GM21717 (cell line): ENCODE data around the gene CCNG1.
A peak's percentile ranks its signal among the peaks of the same experiment; 100 is the strongest.
"Not testable (repeated sequence)": the region's sequence is repeated elsewhere in the genome, so short reads cannot be mapped to it uniquely, and the experiment has no call there.

Experiments used
- ATAC-seq: cut with Tn5 transposase; IDR thresholded peaks from one replicate; pipeline ENCODE4 v1.9.1; 2021; ENCODE audit warnings: mild to moderate bottlenecking, moderate library complexity; ENCODE audit not compliant: unreplicated experiment

Gene CCNG1, protein sequence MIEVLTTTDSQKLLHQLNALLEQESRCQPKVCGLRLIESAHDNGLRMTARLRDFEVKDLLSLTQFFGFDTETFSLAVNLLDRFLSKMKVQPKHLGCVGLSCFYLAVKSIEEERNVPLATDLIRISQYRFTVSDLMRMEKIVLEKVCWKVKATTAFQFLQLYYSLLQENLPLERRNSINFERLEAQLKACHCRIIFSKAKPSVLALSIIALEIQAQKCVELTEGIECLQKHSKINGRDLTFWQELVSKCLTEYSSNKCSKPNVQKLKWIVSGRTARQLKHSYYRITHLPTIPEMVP

DNA sequence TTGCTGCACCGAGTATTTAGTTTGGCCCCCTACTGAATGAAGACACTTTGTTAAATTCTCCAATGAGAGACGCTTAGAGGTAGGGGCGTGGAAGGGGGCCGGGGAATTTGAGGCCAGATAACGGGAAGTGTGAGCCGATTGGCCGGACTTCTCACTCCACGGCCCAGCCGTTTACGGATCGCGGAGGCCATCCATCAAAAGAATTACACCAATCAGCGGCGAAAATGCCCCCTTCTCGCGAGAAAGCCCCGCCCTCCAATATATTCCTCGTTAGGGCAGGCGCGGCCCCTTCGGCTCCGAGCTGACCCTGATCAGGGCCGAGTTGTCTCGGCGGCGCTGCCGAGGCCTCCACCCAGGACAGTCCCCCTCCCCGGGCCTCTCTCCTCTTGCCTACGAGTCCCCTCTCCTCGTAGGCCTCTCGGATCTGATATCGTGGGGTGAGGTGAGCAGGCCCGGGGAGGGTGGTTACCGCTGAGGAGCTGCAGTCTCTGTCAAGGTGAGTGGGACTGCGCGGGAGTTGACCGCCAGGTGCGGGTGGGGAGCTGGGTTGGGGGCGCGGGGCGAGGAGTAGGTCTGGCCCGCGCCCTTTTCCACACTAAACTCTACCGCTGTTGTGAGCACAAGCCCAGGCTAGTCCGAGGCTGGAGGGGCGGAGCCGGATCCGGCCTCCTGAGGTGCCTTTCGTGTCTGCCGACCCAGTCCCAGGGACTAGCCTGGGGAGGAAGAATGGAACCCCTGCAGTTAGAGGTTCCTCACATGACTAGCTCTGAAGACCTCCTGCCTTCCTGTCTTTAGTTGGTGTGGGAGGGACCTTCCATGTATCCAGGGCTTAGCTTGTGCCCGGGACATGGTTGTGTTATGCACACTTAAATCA lies at the start of gene CCNG1:
Gene CCNG1, plus strand, starts transcription at position 287 of the 874 bp plus-strand sequence. CDS start 1,662 bp downstream, outside the sequence.
- peak; percentile 99 for ATAC-seq

DNA sequence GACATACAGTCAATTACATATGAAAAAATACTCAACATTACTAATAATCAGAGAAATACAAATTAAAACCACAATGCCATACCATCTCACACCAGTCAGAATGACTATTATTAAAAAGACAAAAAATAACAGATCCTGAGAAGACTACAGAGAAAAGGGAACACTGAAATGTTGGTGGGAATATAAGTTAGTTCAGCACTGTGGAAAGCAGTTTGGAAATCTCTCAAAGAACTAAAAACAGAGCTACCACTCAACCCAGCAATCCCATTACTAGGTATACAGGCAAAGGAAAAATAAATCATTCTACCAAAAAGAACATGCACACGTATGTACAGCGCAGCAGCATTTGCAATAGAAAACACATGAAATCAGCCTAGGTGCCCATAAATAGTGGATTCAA lies 41.6 kb upstream of the CCNG1 start:
- no peak for ATAC-seq

DNA sequence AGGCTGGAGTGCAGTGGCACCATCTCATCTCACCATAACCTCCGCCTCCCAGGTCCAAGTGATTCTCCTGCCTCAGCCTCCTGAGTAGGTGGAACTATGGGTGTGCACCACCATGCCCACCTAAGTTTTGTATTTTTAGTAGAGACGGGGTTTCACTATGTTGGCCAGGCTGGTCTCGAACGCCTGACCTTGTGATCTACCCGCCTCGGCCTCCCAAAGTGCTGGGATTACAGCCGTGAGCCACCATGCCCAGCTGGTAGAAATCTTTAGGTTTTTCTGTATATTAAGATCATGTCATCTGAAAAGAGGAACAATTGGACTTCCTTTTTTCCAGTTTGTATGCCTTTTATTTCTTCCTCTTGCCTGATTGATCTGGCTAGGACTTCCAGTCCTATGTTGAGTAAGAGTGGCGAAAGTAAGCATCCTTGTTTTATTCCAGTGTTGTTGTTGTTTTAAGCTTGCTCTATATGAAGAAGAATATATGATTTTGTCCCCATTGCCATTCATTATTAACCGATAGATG lies 40.5 kb upstream of the CCNG1 start:
- not testable (repeated sequence) for ATAC-seq

DNA sequence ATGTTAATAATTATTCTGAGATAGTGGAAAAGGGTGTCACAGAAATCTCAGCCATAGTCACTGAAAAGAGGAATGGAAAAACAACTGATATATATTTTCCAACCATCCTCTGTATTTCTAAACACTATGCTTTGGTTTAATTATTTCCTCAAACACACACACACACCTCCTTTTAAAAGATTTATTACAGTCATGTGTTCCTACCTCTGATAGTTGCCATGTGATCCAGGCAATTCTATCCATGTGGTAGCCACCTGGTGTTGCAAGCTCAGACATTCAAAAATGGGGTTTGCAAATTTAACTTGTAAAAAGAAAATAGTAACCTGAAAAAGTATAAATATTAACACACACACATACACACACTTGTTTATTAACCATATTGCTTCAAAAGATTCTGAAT lies 40.0 kb upstream of the CCNG1 start:
- no peak for ATAC-seq

DNA sequence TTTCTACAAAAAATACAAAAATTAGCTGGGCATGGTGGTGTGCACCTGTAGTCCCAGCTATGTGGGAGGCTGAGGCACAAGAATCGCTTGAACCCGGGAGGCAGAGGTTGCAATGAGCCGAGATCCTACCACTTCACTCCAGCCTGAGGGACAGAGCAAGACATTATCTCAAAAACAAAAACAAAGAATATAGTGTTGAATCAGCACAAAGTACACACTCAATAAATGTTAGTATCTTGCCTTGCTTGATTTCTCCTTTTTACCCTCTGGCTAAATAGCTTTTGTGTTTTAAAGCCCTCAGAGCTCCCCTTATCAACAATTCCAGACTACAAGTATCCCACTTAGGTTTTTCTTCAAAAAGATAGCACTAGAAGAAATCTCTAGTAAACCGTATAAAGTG lies 37.5 kb upstream of the CCNG1 start:
- ATAC-seq = no peak

DNA sequence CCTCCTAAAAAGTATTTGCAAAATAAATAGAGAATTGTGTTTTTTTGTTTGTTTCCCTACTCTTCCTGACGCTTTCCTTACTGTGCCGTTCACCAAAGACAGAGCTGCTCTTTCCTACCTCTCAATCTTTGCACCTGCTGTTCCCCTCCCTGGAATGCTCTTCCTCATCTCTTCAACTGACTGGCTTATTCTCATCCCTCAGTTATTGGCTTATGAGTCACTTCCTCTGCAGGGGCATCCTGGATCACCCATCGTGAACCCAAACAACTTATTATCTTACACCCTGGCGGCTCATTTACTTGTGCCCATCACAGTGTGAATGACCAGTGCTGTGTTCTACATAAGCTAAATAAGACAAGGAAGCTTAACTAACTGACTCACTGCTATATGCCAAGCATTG lies 36.1 kb upstream of the CCNG1 start:
- ATAC-seq = no peak

DNA sequence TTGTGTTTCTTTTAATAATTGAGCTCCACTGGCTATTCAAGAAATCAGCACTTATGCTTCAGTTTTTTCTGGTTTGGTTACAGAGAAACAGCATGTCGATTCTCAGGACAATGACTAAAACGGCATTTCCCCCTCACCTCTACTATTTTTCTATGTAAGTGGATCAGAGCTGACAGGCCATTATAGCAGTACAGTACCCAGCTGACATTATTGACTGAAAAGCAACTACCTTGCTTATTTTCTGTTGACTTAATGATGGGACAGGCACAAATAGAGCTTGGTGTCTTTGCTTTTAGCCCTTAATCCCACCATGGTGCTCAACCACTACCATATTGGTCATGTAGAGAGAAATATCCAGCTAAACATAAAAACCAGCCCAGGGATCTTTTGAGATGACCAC lies 35.4 kb upstream of the CCNG1 start:
- no peak for ATAC-seq

DNA sequence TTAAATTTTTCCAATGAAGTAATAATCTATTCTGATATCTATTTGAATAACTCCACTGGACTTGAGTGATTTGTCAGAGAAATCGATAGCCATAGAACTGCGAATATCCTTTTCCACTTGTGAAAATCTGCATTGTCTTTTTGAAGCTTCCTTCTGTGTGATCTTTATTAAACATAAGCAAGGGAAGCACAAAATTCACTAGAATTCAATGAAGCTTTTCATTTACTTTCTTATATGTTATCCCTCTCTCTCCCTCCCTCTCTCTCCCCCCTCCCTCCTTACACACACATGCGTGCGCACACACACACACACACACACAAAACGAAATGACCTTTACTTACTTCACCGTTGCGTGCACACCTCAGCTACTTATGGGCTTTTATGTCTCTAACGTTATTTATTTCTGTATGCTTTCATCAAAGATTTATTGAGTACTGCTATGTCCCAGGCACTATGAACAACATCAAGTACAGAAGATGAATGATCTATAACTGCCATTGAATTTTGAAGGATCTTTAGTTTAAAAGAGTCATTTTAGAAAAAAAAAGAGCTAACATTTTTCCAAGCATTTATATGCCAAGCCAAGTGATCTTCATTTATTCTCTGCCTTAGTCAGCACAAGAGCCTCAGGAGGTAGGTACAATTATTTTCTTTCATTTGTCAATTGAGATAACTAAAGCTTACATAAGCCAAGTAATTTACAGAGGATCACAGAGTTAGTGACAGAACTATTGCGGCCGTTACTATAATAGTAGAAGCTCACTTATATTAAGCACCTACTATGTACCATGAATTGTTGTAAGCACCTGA lies 32.8 kb upstream of the CCNG1 start:
- no peak for ATAC-seq

DNA sequence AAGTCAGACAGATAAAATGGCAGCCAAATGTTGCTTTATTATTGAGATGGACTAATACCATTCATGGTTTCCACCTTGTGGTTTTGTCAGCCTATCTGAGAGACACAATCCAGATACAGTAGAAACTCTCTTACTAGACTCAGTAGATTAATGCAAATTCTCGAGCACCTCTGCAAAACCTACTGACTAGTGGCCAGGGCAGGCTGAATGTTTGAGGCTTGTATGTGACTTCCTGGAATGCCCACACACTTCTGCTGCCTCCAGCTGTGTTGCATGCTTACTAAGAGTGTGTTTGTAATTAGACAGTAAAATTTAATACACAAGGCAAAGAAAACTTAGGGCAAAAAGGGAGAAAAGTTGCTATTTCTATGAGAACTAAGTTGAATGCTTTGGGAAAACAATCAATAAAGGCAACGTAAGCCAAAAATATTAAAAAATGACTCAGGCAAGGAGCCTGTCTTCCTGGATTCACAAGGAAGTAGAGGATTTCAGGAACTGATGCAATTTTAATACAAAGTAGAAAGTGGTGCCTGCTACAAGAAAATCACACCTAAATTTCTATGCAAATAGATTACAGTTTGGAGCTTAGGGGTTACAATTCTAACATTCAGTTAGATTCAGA lies 30.2 kb upstream of the CCNG1 start:
- peak; percentile 92 for ATAC-seq

DNA sequence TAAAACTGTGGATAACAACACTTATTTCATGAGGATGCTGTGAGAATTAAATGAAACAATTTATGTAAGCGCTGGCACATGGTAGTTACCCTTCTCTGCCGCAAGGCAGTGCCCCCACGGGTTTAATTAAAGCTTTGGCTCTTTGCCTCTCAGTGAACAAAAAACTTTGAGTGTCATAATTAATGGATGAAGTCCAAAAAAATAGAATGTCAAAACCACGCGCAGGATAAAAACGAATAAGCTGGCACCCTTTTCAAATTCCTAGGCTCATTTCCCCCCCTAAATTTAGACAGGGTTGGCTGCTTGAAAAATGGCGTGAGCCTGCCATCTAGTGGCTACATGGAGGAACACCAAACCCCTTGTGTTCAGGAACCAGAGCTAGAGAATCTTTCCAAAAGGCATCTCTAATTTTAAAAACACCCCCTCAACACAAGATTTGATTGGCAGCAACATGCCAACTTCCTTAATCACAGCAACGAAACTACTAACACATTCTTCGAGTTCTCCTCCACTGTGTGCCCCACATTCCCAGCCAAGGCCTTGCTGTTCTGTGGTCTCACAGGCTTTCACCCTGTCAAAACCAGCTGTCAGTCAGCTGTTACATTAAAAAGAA lies 29.0 kb upstream of the CCNG1 start:
- peak; percentile 70 for ATAC-seq

DNA sequence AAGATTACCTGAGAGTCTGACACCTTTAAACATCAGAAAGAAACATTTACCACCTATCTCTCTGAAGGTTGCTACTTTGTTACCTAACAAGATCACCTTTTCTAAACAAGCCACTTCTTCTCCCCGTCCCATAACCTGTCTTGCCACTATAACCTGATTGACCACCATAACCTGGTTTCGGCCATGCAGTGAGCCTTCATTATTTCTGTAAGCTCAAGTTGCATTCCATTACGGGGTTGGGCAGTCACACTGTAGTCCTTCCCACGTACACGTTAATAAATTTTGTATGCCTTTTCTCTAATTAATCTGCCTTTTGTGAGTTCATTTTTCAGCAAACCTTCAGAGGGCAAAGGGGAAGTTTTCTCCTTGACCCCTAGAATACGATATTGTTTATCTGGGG lies 28.0 kb upstream of the CCNG1 start:
- no peak for ATAC-seq

DNA sequence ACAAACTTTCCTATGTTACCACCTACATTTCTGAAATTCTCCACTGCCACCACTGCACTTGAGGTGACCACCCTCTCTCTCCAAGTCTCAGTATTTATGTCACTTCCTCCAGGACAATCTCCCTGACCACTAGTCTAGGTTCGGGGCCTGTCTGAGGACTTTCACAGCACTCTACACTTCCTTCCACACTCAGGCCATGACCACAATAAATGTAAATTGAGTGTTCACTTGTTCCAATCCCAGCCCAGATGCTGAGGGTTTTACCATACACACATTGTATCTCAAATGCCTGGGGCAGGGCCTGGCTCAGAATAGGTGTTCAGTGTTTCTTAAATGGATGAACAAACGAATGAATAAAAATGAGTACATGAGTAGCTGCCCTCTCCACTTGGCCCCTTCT lies 26.9 kb upstream of the CCNG1 start:
- no peak for ATAC-seq

DNA sequence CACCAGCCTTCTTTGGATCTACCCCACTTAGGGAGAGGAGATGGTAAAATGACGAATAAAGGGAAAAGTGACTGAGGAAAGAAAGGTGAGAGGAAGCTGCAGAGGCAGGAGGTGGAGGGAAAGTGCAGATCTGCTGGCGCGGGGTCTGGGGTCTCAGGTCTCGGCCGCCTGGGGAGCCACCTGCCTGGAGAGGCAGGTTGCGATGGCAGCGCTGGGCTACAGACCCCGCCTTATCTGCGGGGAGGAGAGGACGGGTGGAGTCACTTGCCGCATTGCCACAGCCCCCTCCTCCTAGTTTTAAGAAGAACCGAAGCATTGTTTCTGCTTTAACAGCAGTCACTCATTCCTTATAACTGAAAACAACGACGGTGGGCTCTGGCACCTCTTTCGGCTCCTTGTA lies 21.7 kb upstream of the CCNG1 start:
- not testable (repeated sequence) for ATAC-seq

DNA sequence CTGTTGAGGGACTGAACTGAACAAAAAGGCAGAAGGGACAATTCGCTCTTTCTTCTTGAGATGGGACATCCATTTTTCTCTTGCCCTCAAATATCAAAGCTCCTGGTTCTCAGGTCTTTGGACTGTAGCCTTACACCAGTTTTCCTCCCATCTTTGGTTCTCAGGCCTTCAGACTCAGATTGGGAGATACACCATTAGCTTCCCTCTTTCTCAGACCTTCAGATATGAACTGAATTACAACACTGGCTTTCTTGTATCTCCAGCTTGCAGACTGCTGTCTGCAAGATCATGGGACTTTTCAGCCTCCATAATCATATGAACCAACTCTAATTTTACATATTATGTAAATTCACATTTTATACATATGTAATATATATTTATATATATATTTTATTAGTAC lies 12.6 kb upstream of the CCNG1 start:
- ATAC-seq = no peak

DNA sequence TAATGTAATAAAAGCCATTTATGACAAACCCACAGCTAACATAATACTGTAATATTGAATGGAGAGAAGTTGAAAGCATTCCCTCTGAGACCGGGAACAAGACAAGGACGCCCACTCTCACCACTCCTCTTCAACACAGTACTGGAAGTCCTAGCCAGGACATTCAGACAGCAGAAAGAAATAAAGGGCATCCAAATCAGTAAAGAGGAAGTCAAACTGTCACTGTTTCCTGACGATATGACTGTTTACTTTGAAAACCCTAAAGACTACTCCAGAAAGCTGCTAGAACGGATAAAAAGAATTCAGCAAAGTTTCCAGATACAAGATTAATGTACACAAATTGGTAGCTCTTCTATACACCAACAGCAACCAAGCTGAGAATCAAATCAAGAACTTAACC lies 11.3 kb upstream of the CCNG1 start:
- ATAC-seq = not testable (repeated sequence)

DNA sequence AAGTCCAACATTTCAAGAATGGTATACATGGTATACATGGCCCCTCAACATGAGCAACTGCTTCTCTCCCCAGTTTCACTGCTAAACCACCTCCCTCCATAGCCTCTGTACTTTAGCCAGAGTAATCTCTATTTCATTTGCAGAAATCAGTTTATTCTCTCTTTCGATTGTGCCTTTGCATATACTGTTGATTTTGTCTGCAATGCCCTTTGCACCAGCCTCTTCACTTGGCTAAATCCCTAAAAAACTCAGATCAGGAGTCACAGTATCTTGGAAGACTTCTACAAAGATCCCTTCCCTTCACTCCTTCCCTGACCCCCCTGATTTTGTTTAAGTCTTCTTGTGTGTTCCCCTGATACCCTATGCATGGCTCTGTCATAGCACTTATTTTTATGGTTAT lies 4.9 kb upstream of the CCNG1 start:
- ATAC-seq = no peak

DNA sequence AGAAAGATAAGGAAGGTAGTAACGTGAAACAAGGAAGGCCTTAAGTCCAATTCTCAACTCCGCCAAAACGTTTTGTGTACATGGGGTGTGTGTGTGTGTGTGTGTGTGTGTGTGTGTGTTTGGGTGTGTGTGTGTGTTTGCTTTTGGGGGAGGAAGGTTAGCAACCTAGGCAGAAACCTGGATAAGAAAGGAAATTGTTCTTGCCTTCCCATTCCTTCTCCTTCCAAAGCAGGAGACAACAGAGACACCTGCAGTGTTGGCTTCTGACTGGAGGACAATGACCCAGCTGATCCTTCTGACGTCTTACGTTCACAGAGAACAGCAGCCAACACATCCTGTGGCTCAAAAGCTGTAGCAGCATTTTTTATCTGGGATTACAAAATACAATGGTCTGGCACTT lies 4.1 kb upstream of the CCNG1 start:
- no peak for ATAC-seq

DNA sequence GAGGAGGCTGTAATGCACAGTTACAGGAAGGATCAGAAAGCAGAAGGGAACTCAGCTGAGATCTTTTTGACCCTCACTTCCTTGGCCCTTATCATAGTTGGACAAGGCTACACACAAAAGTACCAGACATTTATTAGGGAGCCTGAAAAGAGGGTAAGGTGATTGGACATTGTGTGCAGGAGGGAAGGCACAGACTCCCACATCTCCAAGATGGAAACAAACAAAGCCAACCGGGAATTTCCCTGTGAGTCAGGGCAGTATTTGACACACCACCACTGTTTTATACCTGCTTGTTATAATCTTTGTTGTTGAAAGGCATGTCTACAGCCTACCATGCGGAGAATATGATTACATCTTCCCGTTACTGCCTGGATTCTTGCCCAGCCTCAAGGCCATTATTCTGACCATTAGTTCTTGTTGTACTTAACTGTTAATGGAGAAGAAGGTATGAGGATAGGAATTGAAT lies 3.0 kb upstream of the CCNG1 start:
- no peak for ATAC-seq

DNA sequence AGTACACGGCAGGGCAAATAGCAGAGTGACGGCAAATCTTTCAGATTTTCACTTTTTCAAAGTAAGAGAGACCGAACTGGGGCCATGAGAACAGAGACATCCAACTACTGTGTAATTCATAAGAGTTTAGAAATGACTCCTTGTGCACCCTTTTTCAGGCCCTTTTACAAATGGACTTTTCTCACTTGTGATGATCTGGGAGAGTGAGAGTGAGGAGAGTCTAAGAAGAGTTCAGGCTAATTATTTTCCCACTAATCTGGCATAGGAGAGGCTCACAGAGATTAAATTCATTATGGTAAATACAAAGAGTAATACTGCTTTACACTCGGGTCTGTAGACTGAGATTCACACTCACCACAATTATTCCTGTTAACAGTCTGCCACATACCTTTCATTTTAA lies 880 bp upstream of the CCNG1 start:
- no peak for ATAC-seq

DNA sequence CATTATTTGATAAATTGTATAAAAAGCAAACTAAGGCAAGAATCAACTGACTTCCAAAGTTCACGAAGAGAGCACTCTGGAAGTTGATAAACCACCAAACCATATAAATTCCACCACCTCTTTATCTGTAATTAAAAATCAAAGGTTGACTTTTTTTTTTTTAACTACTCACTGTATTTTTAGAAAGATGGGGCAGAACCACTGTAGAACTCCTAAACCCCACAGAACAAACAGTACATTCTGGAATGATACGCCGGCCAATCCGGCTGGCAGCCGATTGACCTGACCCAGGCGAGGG lies 435 bp upstream of the CCNG1 start:
- no peak for ATAC-seq

DNA sequence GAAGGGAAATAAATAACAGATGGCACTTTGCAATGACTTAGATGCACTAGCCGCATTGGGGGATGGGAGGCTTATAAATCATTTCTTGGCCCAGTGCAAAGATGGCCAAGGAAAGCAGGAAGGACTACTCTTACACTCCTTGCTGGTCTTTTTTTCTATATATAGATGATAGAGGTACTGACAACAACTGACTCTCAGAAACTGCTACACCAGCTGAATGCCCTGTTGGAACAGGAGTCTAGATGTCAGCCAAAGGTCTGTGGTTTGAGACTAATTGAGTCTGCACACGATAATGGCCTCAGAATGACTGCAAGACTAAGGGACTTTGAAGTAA lies 1.7 kb downstream of the CCNG1 start:
- no peak for ATAC-seq
